ENCODE results near the gene ATG4A.

DNA sequence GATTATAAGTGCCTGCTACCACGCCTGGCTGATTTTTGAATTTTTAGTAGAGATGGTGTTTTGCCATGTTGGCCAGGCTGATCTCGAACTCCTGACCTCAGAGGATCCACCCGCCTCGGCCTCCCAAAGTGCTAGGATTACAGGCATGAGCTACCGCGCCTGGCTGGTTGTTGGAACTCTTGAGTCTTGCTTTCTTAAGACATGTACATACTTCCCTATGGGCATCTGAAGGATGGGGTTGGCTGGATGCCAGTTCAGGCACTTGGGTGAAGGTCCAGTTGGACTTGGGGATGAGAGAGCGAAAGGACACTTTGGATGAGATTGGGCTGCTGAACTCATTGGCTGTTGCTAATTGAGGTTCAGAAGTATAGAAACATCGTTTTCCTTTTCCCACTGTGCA, 40.5 kb downstream of the ATG4A start:
- TF ChIP-seq, protein P1, sequence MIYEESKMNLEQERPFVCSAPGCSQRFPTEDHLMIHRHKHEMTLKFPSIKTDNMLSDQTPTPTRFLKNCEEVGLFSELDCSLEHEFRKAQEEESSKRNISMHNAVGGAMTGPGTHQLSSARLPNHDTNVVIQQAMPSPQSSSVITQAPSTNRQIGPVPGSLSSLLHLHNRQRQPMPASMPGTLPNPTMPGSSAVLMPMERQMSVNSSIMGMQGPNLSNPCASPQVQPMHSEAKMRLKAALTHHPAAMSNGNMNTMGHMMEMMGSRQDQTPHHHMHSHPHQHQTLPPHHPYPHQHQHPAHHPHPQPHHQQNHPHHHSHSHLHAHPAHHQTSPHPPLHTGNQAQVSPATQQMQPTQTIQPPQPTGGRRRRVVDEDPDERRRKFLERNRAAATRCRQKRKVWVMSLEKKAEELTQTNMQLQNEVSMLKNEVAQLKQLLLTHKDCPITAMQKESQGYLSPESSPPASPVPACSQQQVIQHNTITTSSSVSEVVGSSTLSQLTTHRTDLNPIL (CRISPR knock-in tag; IDR thresholded peaks at IDR 0.05; ENCODE audit: low read depth): no peak
- TF ChIP-seq, protein P2, sequence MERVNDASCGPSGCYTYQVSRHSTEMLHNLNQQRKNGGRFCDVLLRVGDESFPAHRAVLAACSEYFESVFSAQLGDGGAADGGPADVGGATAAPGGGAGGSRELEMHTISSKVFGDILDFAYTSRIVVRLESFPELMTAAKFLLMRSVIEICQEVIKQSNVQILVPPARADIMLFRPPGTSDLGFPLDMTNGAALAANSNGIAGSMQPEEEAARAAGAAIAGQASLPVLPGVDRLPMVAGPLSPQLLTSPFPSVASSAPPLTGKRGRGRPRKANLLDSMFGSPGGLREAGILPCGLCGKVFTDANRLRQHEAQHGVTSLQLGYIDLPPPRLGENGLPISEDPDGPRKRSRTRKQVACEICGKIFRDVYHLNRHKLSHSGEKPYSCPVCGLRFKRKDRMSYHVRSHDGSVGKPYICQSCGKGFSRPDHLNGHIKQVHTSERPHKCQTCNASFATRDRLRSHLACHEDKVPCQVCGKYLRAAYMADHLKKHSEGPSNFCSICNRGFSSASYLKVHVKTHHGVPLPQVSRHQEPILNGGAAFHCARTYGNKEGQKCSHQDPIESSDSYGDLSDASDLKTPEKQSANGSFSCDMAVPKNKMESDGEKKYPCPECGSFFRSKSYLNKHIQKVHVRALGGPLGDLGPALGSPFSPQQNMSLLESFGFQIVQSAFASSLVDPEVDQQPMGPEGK (CRISPR knock-in tag; IDR thresholded peaks at IDR 0.05; ENCODE audit: borderline replicate concordance): no peak
- TF ChIP-seq CSDC2 (CRISPR knock-in tag; IDR thresholded peaks at IDR 0.05): no peak
- no peak for TF ChIP-seq PPARA (CRISPR knock-in tag; IDR thresholded peaks at IDR 0.05; ENCODE audit: borderline replicate concordance)
- TF ChIP-seq BACH2 (CRISPR knock-in tag; IDR thresholded peaks at IDR 0.05; ENCODE audit: borderline replicate concordance): no peak
- TF ChIP-seq SNAI2 (CRISPR knock-in tag; IDR thresholded peaks at IDR 0.05): no peak
- no peak for TF ChIP-seq ARNTL (CRISPR knock-in tag; IDR thresholded peaks at IDR 0.05; ENCODE audit: borderline replicate concordance, low read depth)
- TF ChIP-seq ZFP3 (CRISPR knock-in tag; IDR thresholded peaks at IDR 0.05): no peak
- TF ChIP-seq ZFP30 (CRISPR knock-in tag; IDR thresholded peaks at IDR 0.05): no peak
- TF ChIP-seq, protein P3, sequence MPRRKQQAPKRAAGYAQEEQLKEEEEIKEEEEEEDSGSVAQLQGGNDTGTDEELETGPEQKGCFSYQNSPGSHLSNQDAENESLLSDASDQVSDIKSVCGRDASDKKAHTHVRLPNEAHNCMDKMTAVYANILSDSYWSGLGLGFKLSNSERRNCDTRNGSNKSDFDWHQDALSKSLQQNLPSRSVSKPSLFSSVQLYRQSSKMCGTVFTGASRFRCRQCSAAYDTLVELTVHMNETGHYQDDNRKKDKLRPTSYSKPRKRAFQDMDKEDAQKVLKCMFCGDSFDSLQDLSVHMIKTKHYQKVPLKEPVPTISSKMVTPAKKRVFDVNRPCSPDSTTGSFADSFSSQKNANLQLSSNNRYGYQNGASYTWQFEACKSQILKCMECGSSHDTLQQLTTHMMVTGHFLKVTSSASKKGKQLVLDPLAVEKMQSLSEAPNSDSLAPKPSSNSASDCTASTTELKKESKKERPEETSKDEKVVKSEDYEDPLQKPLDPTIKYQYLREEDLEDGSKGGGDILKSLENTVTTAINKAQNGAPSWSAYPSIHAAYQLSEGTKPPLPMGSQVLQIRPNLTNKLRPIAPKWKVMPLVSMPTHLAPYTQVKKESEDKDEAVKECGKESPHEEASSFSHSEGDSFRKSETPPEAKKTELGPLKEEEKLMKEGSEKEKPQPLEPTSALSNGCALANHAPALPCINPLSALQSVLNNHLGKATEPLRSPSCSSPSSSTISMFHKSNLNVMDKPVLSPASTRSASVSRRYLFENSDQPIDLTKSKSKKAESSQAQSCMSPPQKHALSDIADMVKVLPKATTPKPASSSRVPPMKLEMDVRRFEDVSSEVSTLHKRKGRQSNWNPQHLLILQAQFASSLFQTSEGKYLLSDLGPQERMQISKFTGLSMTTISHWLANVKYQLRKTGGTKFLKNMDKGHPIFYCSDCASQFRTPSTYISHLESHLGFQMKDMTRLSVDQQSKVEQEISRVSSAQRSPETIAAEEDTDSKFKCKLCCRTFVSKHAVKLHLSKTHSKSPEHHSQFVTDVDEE (CRISPR knock-in tag; IDR thresholded peaks at IDR 0.05): no peak
- TF ChIP-seq, protein P4, sequence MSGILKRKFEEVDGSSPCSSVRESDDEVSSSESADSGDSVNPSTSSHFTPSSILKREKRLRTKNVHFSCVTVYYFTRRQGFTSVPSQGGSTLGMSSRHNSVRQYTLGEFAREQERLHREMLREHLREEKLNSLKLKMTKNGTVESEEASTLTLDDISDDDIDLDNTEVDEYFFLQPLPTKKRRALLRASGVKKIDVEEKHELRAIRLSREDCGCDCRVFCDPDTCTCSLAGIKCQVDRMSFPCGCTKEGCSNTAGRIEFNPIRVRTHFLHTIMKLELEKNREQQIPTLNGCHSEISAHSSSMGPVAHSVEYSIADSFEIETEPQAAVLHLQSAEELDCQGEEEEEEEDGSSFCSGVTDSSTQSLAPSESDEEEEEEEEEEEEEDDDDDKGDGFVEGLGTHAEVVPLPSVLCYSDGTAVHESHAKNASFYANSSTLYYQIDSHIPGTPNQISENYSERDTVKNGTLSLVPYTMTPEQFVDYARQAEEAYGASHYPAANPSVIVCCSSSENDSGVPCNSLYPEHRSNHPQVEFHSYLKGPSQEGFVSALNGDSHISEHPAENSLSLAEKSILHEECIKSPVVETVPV (CRISPR knock-in tag; IDR thresholded peaks at IDR 0.05): no peak
- no peak for TF ChIP-seq TOX (CRISPR knock-in tag; IDR thresholded peaks at IDR 0.05; ENCODE audit: borderline replicate concordance)
